GM18907 (cell line): Measurements from ENCODE around the gene SRSF3.

Source experiments
- ATAC-seq: cut with Tn5 transposase; IDR thresholded peaks from one replicate; pipeline ENCODE4 v1.9.1; 2021; ENCODE audit warnings: mild to moderate bottlenecking, moderate library complexity; ENCODE audit not compliant: unreplicated experiment

Gene SRSF3

GRCh38 chr6:36622901-36623546 is 28.9 kb downstream of the SRSF3 start:
- peak; percentile 12 for ATAC-seq

GRCh38 chr6:36623547-36624459 is 29.6 kb downstream of the SRSF3 start:
- ATAC-seq = peak; percentile 58

- ATAC-seq = no peak
These were observed 30.4 kb downstream of the SRSF3 start for GRCh38 chr6:36624461-36625157.

GRCh38 chr6:36625158-36625919 is 31.2 kb downstream of the SRSF3 start:
- no peak for ATAC-seq

GRCh38 chr6:36626636-36627035 is 32.5 kb downstream of the SRSF3 start:
- no peak for ATAC-seq

GRCh38 chr6:36627141-36627540 is 33.0 kb downstream of the SRSF3 start:
- no peak for ATAC-seq

- ATAC-seq = no peak
These were observed 33.7 kb downstream of the SRSF3 start for GRCh38 chr6:36627801-36628246.

- ATAC-seq = no peak
These were observed 35.6 kb downstream of the SRSF3 start for GRCh38 chr6:36629784-36630183.

GRCh38 chr6:36631326-36632011 is 37.3 kb downstream of the SRSF3 start:
- ATAC-seq = no peak

GRCh38 chr6:36633370-36633769 is 39.2 kb downstream of the SRSF3 start:
- no peak for ATAC-seq

- ATAC-seq = no peak
These were observed 39.8 kb downstream of the SRSF3 start for GRCh38 chr6:36633915-36634314.

- no peak for ATAC-seq
These were observed 40.4 kb downstream of the SRSF3 start for GRCh38 chr6:36634317-36635108.

GRCh38 chr6:36636283-36636682 is 42.1 kb downstream of the SRSF3 start:
- no peak for ATAC-seq

- ATAC-seq = no peak
These were observed 42.7 kb downstream of the SRSF3 start for GRCh38 chr6:36636687-36637418.

GRCh38 chr6:36638579-36638978 is 44.4 kb downstream of the SRSF3 start:
- no peak for ATAC-seq

GRCh38 chr6:36639171-36639808 is 45.1 kb downstream of the SRSF3 start:
- ATAC-seq = no peak

- no peak for ATAC-seq
These were observed 47.4 kb downstream of the SRSF3 start for GRCh38 chr6:36641543-36641942.
